CD14-positive monocyte (primary cell): Measurements from ENCODE around the gene CADM1. TPM values are rescaled to one million over a fixed set of nuclear protein-coding genes. Genes with fewer than 3 reads are reported as not detected.

Source experiments
- DNase-seq, 3 donors: peaks; one replicate each; pipeline ENCODE4 v3.0.0-alpha.2; 2011 to 2022
- H2AFZ ChIP-seq: 2 replicates; pipeline ENCODE4 v1.6.0; 2012; ENCODE audit warnings: mild to moderate bottlenecking, low read depth, low read length, inconsistent platforms; ENCODE audit not compliant: insufficient read depth, poor library complexity, severe bottlenecking
- H3K27ac ChIP-seq, 2 donors: 1 replicate in 1 of 2; 2 replicates in 1 of 2; pipeline ENCODE4 v1.5.1; 2012 to 2013; ENCODE audit warnings: low read length in 2 of 2, control low read depth in 1 of 2, inconsistent platforms in 1 of 2, low read depth in 1 of 2, mild to moderate bottlenecking in 1 of 2
- H3K27me3 ChIP-seq, 2 donors: one replicate each; pipeline versions ENCODE4 v1.6.0 to v1.6.1; 2011 to 2013; ENCODE audit warnings: low read length in 2 of 2; ENCODE audit not compliant: control insufficient read depth in 2 of 2, insufficient read depth in 2 of 2
- H3K36me3 ChIP-seq, 2 donors: replicated peaks in 1 of 2; 1 replicate in 1 of 2; 2 replicates in 1 of 2; pipeline versions ENCODE4 v1.5.1 to v1.6.1; 2012 to 2013; ENCODE audit warnings: low read length in 2 of 2, control low read depth in 1 of 2, inconsistent platforms in 1 of 2, mild to moderate bottlenecking in 1 of 2; ENCODE audit not compliant: insufficient read depth in 2 of 2, control insufficient read depth in 1 of 2
- H3K4me1 ChIP-seq, 2 donors: 1 replicate in 1 of 2; 2 replicates in 1 of 2; pipeline versions ENCODE4 v1.5.1 to v1.6.1; 2012 to 2013; ENCODE audit warnings: low read length in 2 of 2, control low read depth in 1 of 2, inconsistent platforms in 1 of 2, mild to moderate bottlenecking in 1 of 2, moderate library complexity in 1 of 2; ENCODE audit not compliant: insufficient read depth in 2 of 2, control insufficient read depth in 1 of 2
- H3K4me2 ChIP-seq: replicated peaks from 2 replicates; pipeline ENCODE3; 2012; ENCODE audit warnings: low read length, moderate library complexity, mild to moderate bottlenecking; ENCODE audit not compliant: poor library complexity, severe bottlenecking; ENCODE audit errors: extremely low read depth
- H3K4me3 ChIP-seq, 3 experiments: fragments of 200-600 bp in 1 of 3; sonication (generic) in 1 of 3; replicated peaks in 1 of 3; 1 replicate in 2 of 3; 2 replicates in 1 of 3; pipeline ENCODE4 v1.5.1; 2011 to 2013; ENCODE audit warnings: low read length in 3 of 3, mild to moderate bottlenecking in 3 of 3, control low read depth in 2 of 3, low read depth in 2 of 3, inconsistent platforms in 1 of 3, moderate library complexity in 1 of 3
- H3K79me2 ChIP-seq: 2 replicates; pipeline ENCODE4 v1.6.0; 2012; ENCODE audit warnings: mild to moderate bottlenecking, control low read depth, inconsistent platforms, low read length, moderate library complexity; ENCODE audit not compliant: insufficient read depth
- H3K9ac ChIP-seq: 2 replicates; pipeline ENCODE4 v1.6.0; 2017; ENCODE audit warnings: low read length, mild to moderate bottlenecking; ENCODE audit not compliant: insufficient read depth, poor library complexity, severe bottlenecking
- H3K9me3 ChIP-seq, 2 donors: replicated peaks in 1 of 2; 1 replicate in 1 of 2; 2 replicates in 1 of 2; pipeline versions ENCODE4 v1.5.1 to v1.6.1; 2012 to 2013; ENCODE audit warnings: low read length in 2 of 2, control low read depth in 1 of 2; ENCODE audit not compliant: control insufficient read depth in 1 of 2, insufficient read depth in 1 of 2
- H4K20me1 ChIP-seq: 2 replicates; pipeline ENCODE4 v1.6.0; 2012; ENCODE audit warnings: mild to moderate bottlenecking, low read length, control low read depth, moderate library complexity; ENCODE audit not compliant: insufficient read depth
- H3K27ac Mint-ChIP-seq, 7 donors: one replicate each; pipeline ENCODE4 v1.8.0; 2020; ENCODE audit warnings: mild to moderate bottlenecking in 7 of 7, mixed read lengths in 7 of 7, moderate library complexity in 6 of 7, inconsistent platforms in 2 of 7
- H3K27me3 Mint-ChIP-seq, 3 donors: one replicate each; pipeline ENCODE4 v1.8.0; 2021 to 2022; ENCODE audit warnings: low read depth in 3 of 3, mild to moderate bottlenecking in 3 of 3, mixed read lengths in 3 of 3, moderate library complexity in 3 of 3, inconsistent platforms in 1 of 3
- H3K36me3 Mint-ChIP-seq, 2 donors: one replicate each; pipeline ENCODE4 v1.8.0; 2020; ENCODE audit warnings: mixed read lengths in 2 of 2, inconsistent platforms in 1 of 2, mild to moderate bottlenecking in 1 of 2
- H3K4me1 Mint-ChIP-seq: one replicate; pipeline ENCODE4 v1.8.0; 2020; ENCODE audit warnings: mild to moderate bottlenecking, mixed read lengths
- H3K4me3 Mint-ChIP-seq, 2 donors: one replicate each; pipeline ENCODE4 v1.8.0; 2020; ENCODE audit warnings: mild to moderate bottlenecking in 2 of 2, mixed read lengths in 2 of 2, moderate library complexity in 1 of 2
- H3K9me3 Mint-ChIP-seq, 7 donors: one replicate each; pipeline ENCODE4 v1.8.0; 2020 to 2022; ENCODE audit warnings: mixed read lengths in 7 of 7, mild to moderate bottlenecking in 6 of 7, moderate library complexity in 6 of 7, inconsistent platforms in 2 of 7
- WGBS: methylation state at CpG from one replicate; pipeline ENCODE4 v1.1.5; 2013; ENCODE audit warnings: missing lambda C conversion rate; ENCODE audit not compliant: insufficient coverage; 5-methylcytosine and 5-hydroxymethylcytosine counted together
- intact Hi-C, 2 donors: fragments of 100-400 bp; cut with micrococcal nuclease; formaldehyde crosslinking; loops; one replicate each; pipeline versions ENCODE4 v1.15.0 to v1.15.1; 2023
- polyA plus RNA-seq, 3 donors: library from polyadenylated mRNA; depleted of rRNA in 1 of 3; unstranded in 2 of 3; stranded (reverse) in 1 of 3; fragments of 300-500 nt in 2 of 3; fragments of >200 nt in 1 of 3; fragmentation: Illumina TruSeq in 2 of 3; gene quantifications; 1 replicate in 2 of 3; 2 replicates in 1 of 3; pipeline ENCODE4 v1.2.3, GENCODE V29; 2012 to 2021
- TF ChIP-seq, protein P1 (sequence below): fragments of 200-600 bp; IDR thresholded peaks from one replicate; pipeline ENCODE4 v1.8.0; 2022; ENCODE audit warnings: antibody characterized with exemption, mild to moderate bottlenecking

CADM1 gene
- polyA plus RNA-seq, 3 donors: not detected

DNA sequence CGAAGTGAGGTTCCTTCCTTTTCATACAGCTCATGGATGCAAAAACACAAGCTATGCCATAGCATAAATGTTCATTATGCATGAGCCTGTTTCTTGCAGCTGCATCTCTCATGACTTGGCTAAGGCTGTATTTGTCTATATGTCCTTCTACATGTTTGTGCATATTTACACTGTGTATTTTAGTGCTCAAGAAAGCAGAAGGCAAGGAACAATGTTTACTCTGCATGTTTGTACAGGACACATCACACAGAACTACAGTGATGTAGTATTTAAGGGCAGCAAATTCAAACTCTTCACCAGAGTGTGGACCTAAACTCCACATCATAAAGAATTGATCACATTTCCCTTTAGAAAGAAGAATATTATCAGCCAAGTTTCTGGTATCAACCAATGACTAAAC is 170.3 kb downstream of the CADM1 start:
- TF ChIP-seq, protein P1, sequence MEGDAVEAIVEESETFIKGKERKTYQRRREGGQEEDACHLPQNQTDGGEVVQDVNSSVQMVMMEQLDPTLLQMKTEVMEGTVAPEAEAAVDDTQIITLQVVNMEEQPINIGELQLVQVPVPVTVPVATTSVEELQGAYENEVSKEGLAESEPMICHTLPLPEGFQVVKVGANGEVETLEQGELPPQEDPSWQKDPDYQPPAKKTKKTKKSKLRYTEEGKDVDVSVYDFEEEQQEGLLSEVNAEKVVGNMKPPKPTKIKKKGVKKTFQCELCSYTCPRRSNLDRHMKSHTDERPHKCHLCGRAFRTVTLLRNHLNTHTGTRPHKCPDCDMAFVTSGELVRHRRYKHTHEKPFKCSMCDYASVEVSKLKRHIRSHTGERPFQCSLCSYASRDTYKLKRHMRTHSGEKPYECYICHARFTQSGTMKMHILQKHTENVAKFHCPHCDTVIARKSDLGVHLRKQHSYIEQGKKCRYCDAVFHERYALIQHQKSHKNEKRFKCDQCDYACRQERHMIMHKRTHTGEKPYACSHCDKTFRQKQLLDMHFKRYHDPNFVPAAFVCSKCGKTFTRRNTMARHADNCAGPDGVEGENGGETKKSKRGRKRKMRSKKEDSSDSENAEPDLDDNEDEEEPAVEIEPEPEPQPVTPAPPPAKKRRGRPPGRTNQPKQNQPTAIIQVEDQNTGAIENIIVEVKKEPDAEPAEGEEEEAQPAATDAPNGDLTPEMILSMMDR: no peak
- Histone ChIP-seq H3K79me2 (no peaks in the 10 kb centered on the region), H3K4me2 (no peak overlapping the region), H3K4me3 (no peak overlapping the region), H3K9ac (no peak overlapping the region), H3K36me3 (no peaks in the 10 kb centered on the region), H3K27me3 (peaks cover 0 to 3% of the 10 kb centered on the region in 2 donors), H4K20me1 (no peaks in the 10 kb centered on the region), H2AFZ (no peak overlapping the region), H3K27ac (no peak overlapping the region), H3K4me1 (no peaks in the 10 kb centered on the region), H3K9me3 (no peaks in the 10 kb centered on the region)
- DNase-seq: no peak
- Mint-ChIP-seq H3K4me3 (no peak overlapping the region), H3K27ac (no peak overlapping the region), H3K4me1 (no peaks in the 10 kb centered on the region), H3K27me3 (peaks cover 0 to 7% (median 3%) of the 10 kb centered on the region in 3 donors), H3K9me3 (no peaks in the 10 kb centered on the region), H3K36me3 (no peaks in the 10 kb centered on the region)
- 60% methylated on average over 1 of the region's 1 CpG for WGBS
- intact Hi-C loops: no loop called here

DNA sequence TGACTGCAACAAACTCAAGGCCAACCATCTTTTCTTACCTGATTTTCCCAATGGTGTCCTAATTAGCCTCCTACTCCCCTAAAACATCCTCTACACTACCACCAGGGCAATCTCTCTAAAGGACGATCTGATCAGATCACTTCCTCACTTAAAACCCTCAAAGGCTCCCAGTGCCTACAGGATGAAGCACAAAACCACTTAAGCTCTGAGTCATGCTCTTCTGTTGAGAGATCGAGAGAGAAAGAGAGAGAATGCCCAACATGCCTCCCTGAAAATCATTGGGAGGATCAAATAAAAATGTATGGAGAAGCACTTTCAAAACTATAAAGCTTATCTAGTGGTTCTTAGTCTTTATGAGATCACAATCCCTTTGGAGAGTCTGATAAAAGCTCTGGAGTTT is 171.1 kb downstream of the CADM1 start:
- Mint-ChIP-seq H3K4me1 (no peaks in the 10 kb centered on the region), H3K36me3 (no peaks in the 10 kb centered on the region), H3K27ac (no peak overlapping the region), H3K9me3 (no peaks in the 10 kb centered on the region), H3K27me3 (peaks cover 0 to 7% (median 3%) of the 10 kb centered on the region in 3 donors), H3K4me3 (no peak overlapping the region)
- WGBS: no CpG with 5 or more reads among the region's 2 CpGs
- no peaks in the 10 kb centered on the region for H3K36me3 ChIP-seq
- H3K27ac ChIP-seq: no peak overlapping the region
- DNase-seq: no peak
- no peak overlapping the region for H3K9ac ChIP-seq
- H3K4me2 ChIP-seq: no peak overlapping the region
- H3K4me3 ChIP-seq: no peak overlapping the region
- H4K20me1 ChIP-seq: no peaks in the 10 kb centered on the region
- no peaks in the 10 kb centered on the region for H3K4me1 ChIP-seq
- H3K9me3 ChIP-seq: no peaks in the 10 kb centered on the region
- intact Hi-C loops: no loop called here
- TF ChIP-seq, protein P1: no peak
- no peak overlapping the region for H2AFZ ChIP-seq
- peaks cover 0 to 3% of the 10 kb centered on the region in 2 donors for H3K27me3 ChIP-seq
- no peaks in the 10 kb centered on the region for H3K79me2 ChIP-seq
